HG02678 (cell line): ENCODE results near the gene JARID2.
"Not testable (repeated sequence)": the region's sequence is repeated elsewhere in the genome, so short reads cannot be mapped to it uniquely, and the experiment has no call there.

Experiments
- ATAC-seq: cut with Tn5 transposase; IDR thresholded peaks from one replicate; pipeline ENCODE4 v1.9.1; 2021; ENCODE audit warnings: mild to moderate bottlenecking, moderate library complexity; ENCODE audit not compliant: unreplicated experiment

The JARID2 gene

DNA sequence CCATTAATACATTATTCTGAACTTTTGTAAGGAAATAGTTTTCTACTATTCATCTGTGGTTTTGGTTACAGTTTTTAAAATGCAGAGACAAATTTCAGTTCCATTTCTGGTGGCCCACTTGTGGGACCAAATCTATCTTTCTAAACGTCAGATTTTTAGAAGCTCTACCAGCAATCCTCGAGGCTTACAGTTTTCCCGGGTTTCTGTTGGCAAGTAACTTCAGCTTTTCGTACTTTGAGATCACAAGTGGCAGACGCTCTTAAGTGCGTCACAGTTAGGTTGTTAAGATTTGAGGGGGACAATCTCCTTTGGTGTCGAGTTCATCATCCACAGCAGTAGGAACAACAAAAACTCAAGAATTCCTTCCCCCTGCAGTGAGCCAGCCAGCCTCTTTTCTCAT lies 60.0 kb downstream of the JARID2 start:
- ATAC-seq, result no peak

GRCh38 chr6:15308435-15309213 lies 62.8 kb downstream of the JARID2 start:
- ATAC-seq, result no peak

DNA sequence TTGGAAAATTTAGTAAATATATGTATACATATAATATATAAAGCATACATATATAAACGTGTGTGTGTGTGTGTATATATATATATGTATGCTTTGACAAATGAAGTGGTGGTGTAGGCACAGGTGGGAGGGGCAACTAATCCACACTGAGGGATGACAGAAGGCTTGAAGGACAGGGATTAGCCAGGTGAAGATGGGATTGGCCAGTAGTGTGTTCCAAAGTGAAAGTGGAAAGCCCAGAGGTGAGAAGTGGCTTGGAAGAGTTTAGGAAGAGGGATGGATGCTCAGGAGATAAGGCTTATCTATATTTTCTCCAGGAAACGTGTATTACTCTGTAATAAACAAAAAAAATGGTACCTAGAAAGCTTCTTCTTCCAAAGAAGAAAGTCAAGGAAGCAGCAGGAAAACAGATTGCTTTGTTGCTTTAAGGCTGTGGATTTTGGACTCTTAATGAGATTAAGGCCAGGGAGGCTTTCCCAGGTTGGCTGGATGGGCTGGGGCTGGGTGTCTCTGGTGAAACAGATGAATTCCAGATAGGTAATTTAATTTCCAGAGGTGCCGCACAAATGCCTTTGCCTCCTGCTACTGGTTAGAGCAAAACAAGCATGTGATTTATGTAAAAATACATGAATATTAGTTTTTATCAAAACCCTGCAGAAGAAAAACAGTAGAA lies 63.9 kb downstream of the JARID2 start:
- ATAC-seq, result no peak

DNA sequence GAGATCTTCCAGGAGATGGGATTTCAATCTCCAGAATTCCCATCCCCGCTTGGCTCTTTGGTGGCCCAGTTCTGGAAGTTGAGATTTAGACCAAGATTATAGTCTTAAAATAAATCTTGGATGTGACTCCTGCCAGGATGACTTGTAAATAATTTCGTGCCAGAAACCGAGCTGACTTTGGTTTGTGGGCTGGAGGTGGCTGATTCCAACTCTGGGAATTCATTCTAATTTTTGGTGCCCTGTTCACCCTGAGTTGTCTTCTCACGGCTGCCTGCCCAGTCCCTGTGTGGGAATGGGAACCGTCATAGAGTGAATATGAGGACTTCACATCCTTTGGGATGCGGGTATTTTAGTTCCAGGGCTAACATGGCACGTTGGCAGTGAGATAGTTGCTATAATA lies 64.8 kb downstream of the JARID2 start:
- no peak for ATAC-seq

DNA sequence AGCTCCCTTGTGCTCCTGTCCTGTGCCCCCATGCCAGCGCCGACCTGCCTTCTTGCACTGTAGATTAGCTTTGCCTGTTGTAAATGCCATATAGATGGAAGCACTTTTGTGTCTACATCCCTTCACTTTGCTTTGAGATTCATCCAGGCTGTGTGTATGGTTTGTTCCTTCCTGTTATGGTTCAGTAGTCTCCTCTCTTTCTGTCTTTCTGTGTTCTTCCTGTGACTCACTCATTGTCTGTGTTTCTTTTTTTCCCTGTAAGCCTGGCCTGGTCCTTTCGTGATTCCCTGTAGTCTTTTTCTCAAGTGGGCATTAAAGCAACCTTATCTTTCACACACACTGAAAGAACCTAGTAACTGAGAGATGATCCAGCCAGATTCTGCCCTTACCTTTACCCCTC lies 66.6 kb downstream of the JARID2 start:
- no peak for ATAC-seq

DNA sequence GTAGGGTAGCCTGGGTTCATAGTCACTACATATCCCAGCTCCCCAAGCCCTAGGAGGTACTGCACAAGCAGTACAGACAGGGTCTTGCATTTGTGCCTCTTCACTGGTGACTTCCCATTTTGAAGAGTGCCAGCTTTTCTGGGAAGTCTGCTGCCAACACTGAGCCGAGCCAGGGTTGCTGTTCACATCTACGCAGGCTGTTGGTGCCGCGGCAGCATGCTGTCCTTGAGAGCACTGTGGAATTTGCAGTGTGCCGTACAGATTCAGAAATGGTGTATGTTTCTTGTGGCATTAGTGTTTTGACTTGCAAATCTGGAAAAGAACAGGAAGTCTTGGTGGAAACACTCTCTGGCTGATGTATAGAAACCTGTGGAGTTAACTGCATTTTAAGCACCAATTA lies 67.5 kb downstream of the JARID2 start:
- ATAC-seq, result no peak

- ATAC-seq, result no peak
Observed at GRCh38 chr6:15316754-15317153, 70.9 kb downstream of the JARID2 start.

DNA sequence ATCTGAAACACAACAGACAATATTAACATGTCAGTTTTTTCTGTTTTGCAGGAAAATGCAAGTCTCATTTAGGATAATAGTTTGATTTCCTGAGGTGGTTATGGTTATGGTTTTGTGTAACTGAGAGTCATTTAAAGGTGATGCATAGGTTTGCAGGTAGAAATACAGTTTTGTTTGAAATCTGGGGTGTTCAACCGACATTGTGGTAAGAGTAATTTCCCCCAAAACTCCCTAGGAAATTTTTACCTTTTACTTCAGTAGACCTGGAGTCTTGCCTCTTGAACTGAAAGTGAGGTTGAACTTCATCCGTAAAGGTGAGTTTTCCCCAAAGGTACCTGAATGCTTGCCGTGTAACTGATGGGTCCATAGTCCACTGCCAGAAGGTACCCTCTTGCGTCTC lies 71.4 kb downstream of the JARID2 start:
- ATAC-seq, result no peak

- no peak for ATAC-seq
Observed at GRCh38 chr6:15317934-15318902, 72.3 kb downstream of the JARID2 start.

DNA sequence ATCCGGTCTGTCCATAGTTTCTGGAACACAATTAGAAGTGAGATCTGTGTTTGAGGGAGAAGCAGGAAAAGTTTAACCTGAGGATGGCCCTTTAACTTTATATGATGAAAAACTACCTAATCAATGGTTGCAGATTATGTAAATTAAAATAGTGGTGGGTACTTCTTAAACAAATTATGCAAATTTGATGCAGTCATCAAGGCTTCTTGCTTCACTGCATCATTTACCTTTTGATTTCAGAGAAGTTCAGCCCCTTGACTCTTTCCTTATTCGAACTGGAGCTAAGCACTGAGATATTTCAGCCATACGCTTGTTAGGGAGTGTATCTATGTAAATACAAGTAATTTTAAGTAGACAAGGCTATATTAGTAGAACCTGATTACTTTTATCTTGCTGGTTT lies 73.8 kb downstream of the JARID2 start:
- ATAC-seq, result no peak

- no peak for ATAC-seq
Observed at GRCh38 chr6:15320693-15321092, 74.8 kb downstream of the JARID2 start.

DNA sequence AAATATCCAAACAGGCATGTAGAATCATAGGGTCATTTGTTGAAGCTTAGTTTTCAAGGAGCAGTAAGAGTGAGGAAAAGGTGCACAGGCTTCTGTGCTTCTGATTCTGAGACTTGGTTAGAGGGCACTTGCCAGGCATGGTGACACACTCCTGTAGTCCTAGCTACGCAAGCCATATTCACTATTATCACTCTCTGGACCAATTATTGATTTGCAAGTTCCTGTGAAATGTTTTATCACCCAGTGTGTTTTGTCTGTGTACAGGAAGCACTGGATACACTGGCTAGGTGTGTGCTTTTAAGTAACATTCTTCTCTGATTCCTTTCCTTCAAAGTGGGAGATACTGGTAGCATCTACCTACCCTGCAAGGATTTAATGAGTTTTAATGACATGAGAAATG lies 76.3 kb downstream of the JARID2 start:
- ATAC-seq, result no peak

- ATAC-seq, result no peak
Observed at GRCh38 chr6:15322781-15323536, 77.1 kb downstream of the JARID2 start.

GRCh38 chr6:15323611-15324010 lies 77.7 kb downstream of the JARID2 start:
- not testable (repeated sequence) for ATAC-seq

GRCh38 chr6:15324427-15324985 lies 78.6 kb downstream of the JARID2 start:
- ATAC-seq, result no peak

DNA sequence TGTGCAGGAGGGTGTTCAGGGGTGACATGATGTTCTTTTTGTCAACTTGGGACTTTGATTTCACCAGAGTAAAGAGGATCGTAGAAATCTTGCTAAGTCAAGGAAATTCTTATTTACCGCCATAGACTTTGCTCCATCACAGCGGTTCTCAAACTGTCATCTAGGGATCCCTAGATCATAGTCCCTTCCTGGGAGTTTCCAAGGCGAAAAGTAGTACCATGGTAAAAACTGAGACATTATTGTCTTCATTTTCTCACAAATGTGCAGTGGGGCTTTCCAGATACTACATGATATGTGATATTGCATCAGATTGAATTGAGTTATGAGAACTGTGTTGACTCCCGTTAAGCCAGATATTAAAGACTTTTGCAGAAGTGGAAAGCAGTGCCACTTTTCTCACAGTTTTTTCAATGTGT lies 79.7 kb downstream of the JARID2 start:
- ATAC-seq, result no peak

DNA sequence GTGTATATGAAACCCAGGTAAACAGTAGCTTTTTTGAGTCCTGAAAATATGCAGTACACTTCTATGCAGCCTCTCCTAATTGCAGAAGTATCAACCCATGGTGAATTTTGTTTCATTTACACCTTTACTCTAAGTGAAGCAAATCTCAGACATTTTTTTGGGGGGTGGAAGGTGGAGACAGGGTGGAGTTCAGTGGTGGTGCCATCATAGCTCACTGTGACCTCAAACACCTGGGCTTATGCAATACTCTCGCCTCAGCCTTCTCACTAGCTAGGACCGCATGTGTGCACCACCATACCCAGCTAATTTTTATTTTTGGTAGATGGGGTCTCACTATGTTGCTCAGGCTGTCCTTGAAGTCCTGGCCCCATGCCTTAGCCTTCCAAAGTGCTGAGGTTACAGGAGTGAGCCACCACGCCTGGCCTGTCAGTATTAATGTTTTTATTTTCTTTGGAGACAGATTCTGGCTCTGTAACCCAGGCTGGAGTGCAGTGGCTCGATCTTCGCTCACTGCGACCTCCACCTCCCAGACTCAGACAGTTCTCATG lies 80.3 kb downstream of the JARID2 start:
- no peak for ATAC-seq

DNA sequence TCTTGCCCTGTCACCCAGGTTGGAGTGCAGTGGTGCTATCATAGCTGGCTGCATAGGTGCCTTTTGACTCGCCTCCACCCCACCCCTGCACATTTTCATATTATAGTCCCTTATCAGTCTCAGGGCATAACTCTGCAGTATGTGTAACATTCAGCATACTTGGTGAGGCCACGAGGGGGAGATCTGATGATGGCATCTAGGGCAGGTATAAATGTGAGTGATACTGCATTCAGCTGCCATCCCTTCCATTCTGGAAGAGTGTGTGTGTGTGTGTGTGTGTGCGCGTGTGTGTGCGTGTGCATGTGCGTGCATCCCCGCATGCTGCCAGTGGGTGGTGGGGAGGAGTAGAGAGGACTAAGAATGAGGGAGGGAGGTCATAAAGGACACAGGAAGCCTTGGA lies 81.4 kb downstream of the JARID2 start:
- peak; percentile 40 for ATAC-seq

DNA sequence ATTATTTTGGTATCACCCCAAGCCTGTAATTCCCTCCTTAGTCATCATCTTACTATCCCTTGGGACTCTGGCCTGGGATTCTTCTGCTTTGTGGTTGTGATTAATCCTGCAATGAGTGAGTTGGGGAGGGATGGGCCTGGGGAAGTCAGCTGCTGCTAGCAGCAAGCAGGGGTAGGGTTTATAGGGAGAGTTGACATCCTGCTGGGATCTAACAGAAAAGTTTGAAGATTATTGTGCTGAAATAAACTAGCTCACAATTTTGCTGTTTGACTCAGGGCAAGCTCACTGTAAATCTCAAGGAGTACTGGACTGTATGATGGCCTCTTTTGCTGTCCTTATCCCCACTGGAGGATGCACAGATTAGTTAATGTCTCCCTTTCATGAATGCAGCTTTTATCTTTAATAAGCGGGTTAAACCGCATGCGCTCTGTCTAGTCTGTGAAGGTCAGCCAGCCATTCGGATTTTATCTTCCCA lies 83.4 kb downstream of the JARID2 start:
- no peak for ATAC-seq
